Immature natural killer cell (primary cell): ENCODE results near the gene ARHGAP30. TPM values are rescaled to one million over a fixed set of nuclear protein-coding genes. Genes with fewer than 3 reads are reported as not detected.
"Not testable (repeated sequence)": the region's sequence is repeated elsewhere in the genome, so short reads cannot be mapped to it uniquely, and the experiment has no call there.

Source experiments
- DNase-seq, 3 donors: peaks; one replicate each; pipeline ENCODE4 v3.0.0; 2022; ENCODE audit warnings: mixed read lengths in 1 of 3
- H3K27ac Mint-ChIP-seq, 6 donors: one replicate each; pipeline ENCODE4 v1.8.0; 2020; ENCODE audit warnings: mixed read lengths in 6 of 6, mild to moderate bottlenecking in 5 of 6, inconsistent platforms in 4 of 6, moderate library complexity in 3 of 6
- H3K27me3 Mint-ChIP-seq, 3 donors: one replicate each; pipeline ENCODE4 v1.8.0; 2020 to 2021; ENCODE audit warnings: low read depth in 3 of 3, mild to moderate bottlenecking in 3 of 3, mixed read lengths in 3 of 3, moderate library complexity in 3 of 3, inconsistent platforms in 1 of 3
- H3K36me3 Mint-ChIP-seq, 3 donors: one replicate each; pipeline ENCODE4 v1.8.0; 2020; ENCODE audit warnings: mixed read lengths in 3 of 3, inconsistent platforms in 2 of 3, mild to moderate bottlenecking in 2 of 3
- H3K4me1 Mint-ChIP-seq, 2 donors: one replicate each; pipeline ENCODE4 v1.8.0; 2020; ENCODE audit warnings: inconsistent platforms in 2 of 2, mild to moderate bottlenecking in 2 of 2, mixed read lengths in 2 of 2, moderate library complexity in 1 of 2
- H3K4me3 Mint-ChIP-seq, 5 donors: one replicate each; pipeline ENCODE4 v1.8.0; 2020; ENCODE audit warnings: mild to moderate bottlenecking in 5 of 5, mixed read lengths in 5 of 5, inconsistent platforms in 3 of 5, moderate library complexity in 3 of 5
- H3K9me3 Mint-ChIP-seq, 6 donors: one replicate each; pipeline ENCODE4 v1.8.0; 2020; ENCODE audit warnings: mild to moderate bottlenecking in 6 of 6, mixed read lengths in 6 of 6, inconsistent platforms in 4 of 6, moderate library complexity in 3 of 6
- polyA plus RNA-seq, 3 donors: library from polyadenylated mRNA; unstranded; fragments of 300-500 nt; fragmentation: Illumina TruSeq; gene quantifications; one replicate each; pipeline ENCODE4 v1.2.3, GENCODE V29; 2021

Gene ARHGAP30
- polyA plus RNA-seq, 3 donors from 2014 or later: 98.0 to 265 (median 103) TPM

GRCh38 chr1:161017756-161018630 is 51.7 kb downstream of the ARHGAP30 start:
- H3K36me3 Mint-ChIP-seq: no peaks in the 10 kb centered on the region
- no peak for DNase-seq
- H3K27me3 Mint-ChIP-seq: peaks cover 8 to 19% (median 17%) of the 10 kb centered on the region in 3 donors
- peak overlapping the region in 1 of 6 donors; percentile 14 for H3K27ac Mint-ChIP-seq
- H3K4me1 Mint-ChIP-seq: peaks cover 38 to 45% of the 10 kb centered on the region in 2 donors
- H3K9me3 Mint-ChIP-seq: no peaks in the 10 kb centered on the region
- peak overlapping the region in 1 of 5 donors; percentile 8 for H3K4me3 Mint-ChIP-seq

DNA sequence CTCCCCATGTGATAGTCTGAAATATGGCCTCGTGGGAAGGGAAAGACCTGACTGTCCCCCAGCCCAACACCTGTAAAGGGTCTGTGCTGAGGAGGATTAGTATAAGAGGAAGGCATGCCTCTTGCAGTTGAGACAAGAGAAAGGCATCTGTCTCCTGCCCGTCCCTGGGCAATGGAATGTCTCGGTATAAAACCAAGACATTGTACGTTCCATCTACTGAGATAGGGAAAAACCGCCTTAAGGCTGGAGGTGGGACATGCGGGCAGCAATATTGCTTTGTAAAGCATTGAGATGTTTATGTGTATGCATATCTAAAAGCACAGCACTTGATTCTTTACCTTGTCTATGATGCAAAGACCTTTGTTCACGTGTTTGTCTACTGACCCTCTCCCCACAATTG is 52.5 kb downstream of the ARHGAP30 start:
- not testable (repeated sequence) for DNase-seq, H3K36me3 Mint-ChIP-seq, H3K4me3 Mint-ChIP-seq, H3K9me3 Mint-ChIP-seq
- peak overlapping the region in 2 of 6 donors; percentile 38 to 62 for H3K27ac Mint-ChIP-seq
- H3K27me3 Mint-ChIP-seq: peaks cover 8 to 19% (median 14%) of the 10 kb centered on the region in 3 donors
- H3K4me1 Mint-ChIP-seq: peaks cover 41 to 47% of the 10 kb centered on the region in 2 donors

- not testable (repeated sequence) for H3K4me3 Mint-ChIP-seq, DNase-seq, H3K36me3 Mint-ChIP-seq, H3K9me3 Mint-ChIP-seq
- H3K27me3 Mint-ChIP-seq: peaks cover 7 to 19% (median 14%) of the 10 kb centered on the region in 3 donors
- H3K27ac Mint-ChIP-seq: peak overlapping the region in 4 of 6 donors; percentile 44 to 77 (median 62)
- H3K4me1 Mint-ChIP-seq: peaks cover 41 to 50% of the 10 kb centered on the region in 2 donors
Observed at GRCh38 chr1:161016683-161017082, 53.0 kb downstream of the ARHGAP30 start.

DNA sequence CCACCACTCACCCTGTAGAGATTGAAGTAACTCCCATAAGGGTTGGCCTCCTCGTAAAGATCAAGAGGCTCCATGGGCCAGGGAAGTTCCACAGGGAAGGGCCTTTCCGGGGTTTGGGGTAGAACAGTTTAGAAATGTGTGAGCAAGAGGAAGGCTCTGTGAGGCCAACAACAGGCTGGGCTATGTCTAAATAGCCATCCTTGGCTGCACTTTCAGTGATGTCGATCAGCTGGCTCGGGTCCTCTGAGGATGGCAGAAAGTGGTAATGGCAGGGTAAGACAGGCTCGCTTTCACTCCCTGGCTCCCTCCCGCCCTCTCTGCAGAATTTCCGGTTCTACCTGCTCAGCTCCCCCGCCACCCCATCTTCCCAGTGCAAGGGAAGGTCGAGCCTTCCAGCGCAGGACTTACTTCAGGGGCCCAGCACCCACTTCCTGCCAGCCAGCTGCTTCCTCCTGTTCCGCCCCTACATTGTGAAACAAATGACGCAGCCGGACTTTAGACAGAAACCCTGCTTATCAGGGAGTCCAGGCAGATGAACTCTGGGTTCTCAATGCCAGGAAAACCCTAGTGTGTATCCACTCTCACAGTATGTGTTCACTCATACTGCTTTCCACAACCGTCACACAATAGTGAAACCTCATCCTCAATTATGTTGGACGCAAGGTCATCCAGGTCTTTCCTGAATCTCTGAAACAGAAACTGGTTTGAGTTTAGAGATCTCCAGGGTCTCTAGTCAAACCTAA is 56.0 kb downstream of the ARHGAP30 start:
- Mint-ChIP-seq H3K27ac (peak overlapping the region; percentile 94 to 98 (median 97)), H3K4me1 (peaks cover 20 to 24% of the 10 kb centered on the region in 2 donors), H3K36me3 (no peaks in the 10 kb centered on the region), H3K9me3 (no peaks in the 10 kb centered on the region), H3K4me3 (peak overlapping the region; percentile 84 to 96 (median 89)), H3K27me3 (peaks cover 1 to 6% (median 4%) of the 10 kb centered on the region in 3 donors)
- peak; percentile 69 to 73 (median 70) for DNase-seq

DNA sequence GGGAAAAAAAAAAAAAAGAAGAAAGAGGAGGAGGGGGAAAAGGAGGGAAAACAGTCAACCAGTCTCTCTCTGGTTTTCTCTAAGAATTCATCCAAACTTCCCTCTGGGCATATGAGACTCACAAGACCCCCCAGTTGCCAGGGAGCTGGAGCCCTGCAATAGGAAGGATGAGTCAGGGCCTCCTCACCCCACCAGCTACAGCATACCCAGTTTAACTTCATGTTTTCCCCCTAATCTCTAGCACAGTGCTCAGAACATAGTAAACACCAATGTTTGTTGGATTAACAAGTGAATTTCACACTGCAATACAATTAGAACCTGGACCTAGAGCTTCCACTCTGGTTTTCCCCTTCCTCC is 56.6 kb downstream of the ARHGAP30 start:
- H3K27me3 Mint-ChIP-seq: peaks cover 1 to 6% (median 4%) of the 10 kb centered on the region in 3 donors
- peak overlapping the region; percentile 94 to 98 (median 97) for H3K27ac Mint-ChIP-seq
- peak overlapping the region; percentile 84 to 96 (median 89) for H3K4me3 Mint-ChIP-seq
- H3K36me3 Mint-ChIP-seq: no peaks in the 10 kb centered on the region
- H3K9me3 Mint-ChIP-seq: no peaks in the 10 kb centered on the region
- no peak for DNase-seq
- peaks cover 18 to 21% of the 10 kb centered on the region in 2 donors for H3K4me1 Mint-ChIP-seq

- H3K27ac Mint-ChIP-seq: peak overlapping the region in 4 of 6 donors; percentile 94 to 98 (median 96)
- peaks cover 0 to 4% (median 0%) of the 10 kb centered on the region in 3 donors for H3K36me3 Mint-ChIP-seq
- DNase-seq: no peak
- H3K4me1 Mint-ChIP-seq: peaks cover 18 to 21% of the 10 kb centered on the region in 2 donors
- peaks cover 1 to 6% (median 4%) of the 10 kb centered on the region in 3 donors for H3K27me3 Mint-ChIP-seq
- H3K9me3 Mint-ChIP-seq: no peaks in the 10 kb centered on the region
- H3K4me3 Mint-ChIP-seq: peak overlapping the region in 2 of 5 donors; percentile 25 to 36
Observed at GRCh38 chr1:161012420-161012819, 57.3 kb downstream of the ARHGAP30 start.

DNA sequence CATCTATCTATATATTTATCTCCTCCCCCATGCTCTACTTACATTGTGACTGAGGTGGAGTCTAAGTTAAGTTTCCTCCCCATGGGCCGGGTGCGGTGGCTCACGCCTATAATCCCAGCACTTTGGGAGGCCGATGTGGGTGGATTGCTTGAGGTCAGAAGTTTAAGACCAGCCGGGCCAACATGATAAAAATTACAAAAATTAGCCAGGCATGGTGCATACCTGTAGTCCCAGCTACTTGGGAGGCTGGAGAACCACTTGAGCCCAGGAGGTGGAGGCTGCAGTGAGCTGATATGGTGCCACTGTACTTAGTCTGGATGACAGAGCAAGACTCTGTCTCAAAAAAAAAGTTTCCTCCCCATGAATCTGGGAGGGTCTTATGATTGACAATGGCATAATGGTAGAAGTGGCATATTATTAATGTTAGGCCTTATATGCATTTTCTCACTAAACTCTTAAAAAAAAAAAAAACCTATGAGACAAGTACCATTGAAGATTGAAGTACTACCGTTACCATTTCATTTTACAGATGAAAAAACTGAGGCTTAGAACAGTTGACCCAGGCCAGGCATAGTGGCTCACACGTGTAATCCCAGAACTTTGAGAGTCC is 60.0 kb downstream of the ARHGAP30 start:
- no peaks in the 10 kb centered on the region for H3K9me3 Mint-ChIP-seq
- peaks cover 1 to 6% (median 4%) of the 10 kb centered on the region in 3 donors for H3K27me3 Mint-ChIP-seq
- peaks cover 0 to 7% (median 5%) of the 10 kb centered on the region in 3 donors for H3K36me3 Mint-ChIP-seq
- no peak for DNase-seq
- H3K4me1 Mint-ChIP-seq: peaks cover 18 to 21% of the 10 kb centered on the region in 2 donors
- H3K27ac Mint-ChIP-seq: no peak overlapping the region
- H3K4me3 Mint-ChIP-seq: no peak overlapping the region

GRCh38 chr1:161008869-161009510 is 60.7 kb downstream of the ARHGAP30 start:
- no peak for DNase-seq
- H3K27me3 Mint-ChIP-seq: peaks cover 1 to 4% (median 1%) of the 10 kb centered on the region in 3 donors
- H3K27ac Mint-ChIP-seq: peak overlapping the region in 1 of 6 donors; percentile 6
- H3K36me3 Mint-ChIP-seq: peaks cover 0 to 7% (median 5%) of the 10 kb centered on the region in 3 donors
- peaks cover 15 to 17% of the 10 kb centered on the region in 2 donors for H3K4me1 Mint-ChIP-seq
- H3K4me3 Mint-ChIP-seq: no peak overlapping the region
- H3K9me3 Mint-ChIP-seq: no peaks in the 10 kb centered on the region

- Mint-ChIP-seq H3K9me3 (no peaks in the 10 kb centered on the region), H3K4me3 (no peak overlapping the region), H3K27me3 (no peaks in the 10 kb centered on the region), H3K27ac (no peak overlapping the region), H3K4me1 (peaks cover 3 to 4% of the 10 kb centered on the region in 2 donors), H3K36me3 (peaks cover 0 to 7% (median 5%) of the 10 kb centered on the region in 3 donors)
- DNase-seq: no peak
Observed at GRCh38 chr1:161007369-161007768, 62.3 kb downstream of the ARHGAP30 start.

- H3K4me1 Mint-ChIP-seq: peaks cover 0 to 2% of the 10 kb centered on the region in 2 donors
- H3K36me3 Mint-ChIP-seq: peaks cover 0 to 7% (median 5%) of the 10 kb centered on the region in 3 donors
- H3K9me3 Mint-ChIP-seq: no peaks in the 10 kb centered on the region
- DNase-seq: no peak
- no peak overlapping the region for H3K4me3 Mint-ChIP-seq
- H3K27ac Mint-ChIP-seq: peak overlapping the region in 1 of 6 donors; percentile 38
- no peaks in the 10 kb centered on the region for H3K27me3 Mint-ChIP-seq
Observed at GRCh38 chr1:161006563-161006962, 63.1 kb downstream of the ARHGAP30 start.

DNA sequence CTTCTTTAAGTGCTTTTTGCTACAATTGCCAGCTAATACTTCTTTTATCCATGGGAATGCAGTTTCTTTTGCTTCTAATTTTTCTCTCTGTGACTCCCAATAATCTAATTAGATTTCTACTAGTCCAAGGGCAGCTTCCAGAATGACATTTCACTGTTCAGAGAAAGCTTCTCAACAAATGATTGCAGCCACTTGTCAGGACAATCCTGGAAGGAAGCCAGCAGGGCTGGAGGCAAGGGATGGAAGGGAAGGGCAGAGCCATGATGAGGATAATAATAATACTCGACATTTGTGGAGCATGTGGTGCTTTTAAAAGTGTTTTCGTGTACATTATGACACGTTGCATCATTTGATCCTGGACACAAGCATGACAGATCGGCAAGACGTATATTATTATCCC is 68.2 kb downstream of the ARHGAP30 start:
- H3K36me3 Mint-ChIP-seq: peaks cover 17 to 34% (median 17%) of the 10 kb centered on the region in 3 donors
- H3K4me3 Mint-ChIP-seq: no peak overlapping the region
- no peaks in the 10 kb centered on the region for H3K27me3 Mint-ChIP-seq
- DNase-seq: no peak
- H3K4me1 Mint-ChIP-seq: peaks cover 0 to 3% of the 10 kb centered on the region in 2 donors
- no peak overlapping the region for H3K27ac Mint-ChIP-seq
- no peaks in the 10 kb centered on the region for H3K9me3 Mint-ChIP-seq

DNA sequence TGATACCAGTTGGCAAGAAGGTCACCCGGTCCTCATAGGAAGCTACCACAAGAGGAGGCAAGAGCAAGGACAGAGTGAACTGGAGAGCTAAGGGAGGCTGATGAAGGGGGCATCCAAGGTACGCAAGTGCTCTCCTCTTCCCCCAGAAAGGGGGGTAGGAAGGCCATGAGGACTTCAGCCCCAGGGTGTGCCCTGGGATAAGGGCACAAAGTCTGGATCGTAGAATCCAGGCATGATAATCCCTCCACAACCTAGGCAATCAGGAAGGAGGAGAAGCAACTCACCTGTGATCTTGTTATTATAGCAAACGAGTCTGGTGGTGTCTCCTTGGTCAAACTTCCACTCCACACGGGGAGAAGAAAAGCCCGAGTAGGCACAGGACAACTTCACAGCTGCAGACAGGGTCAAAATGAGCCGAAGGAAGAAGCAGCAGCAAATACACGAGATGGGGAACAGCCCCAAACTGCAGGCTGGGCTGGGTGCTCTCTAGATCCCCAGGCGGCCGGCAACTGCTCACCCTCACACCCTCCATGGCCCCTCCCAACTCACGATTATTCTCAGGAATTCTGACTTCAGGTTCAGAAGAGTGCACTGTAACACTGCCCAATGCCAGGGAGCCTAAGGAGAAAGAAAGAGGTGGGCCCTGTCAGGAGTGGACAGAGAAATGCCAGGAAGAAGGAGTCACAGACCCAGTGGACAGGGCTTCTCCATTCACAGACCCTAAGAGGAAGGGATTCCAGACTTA is 68.8 kb downstream of the ARHGAP30 start:
- no peak overlapping the region for H3K4me3 Mint-ChIP-seq

More for the DNA sequence above, 68.8 kb downstream of the ARHGAP30 start:
- peaks cover 11 to 32% (median 17%) of the 10 kb centered on the region in 3 donors for H3K36me3 Mint-ChIP-seq
- no peak for DNase-seq
- no peaks in the 10 kb centered on the region for H3K9me3 Mint-ChIP-seq
- peak overlapping the region in 1 of 6 donors; percentile 3 for H3K27ac Mint-ChIP-seq
- H3K27me3 Mint-ChIP-seq: no peaks in the 10 kb centered on the region
- peaks cover 0 to 3% of the 10 kb centered on the region in 2 donors for H3K4me1 Mint-ChIP-seq
